GM12878 (cell line): ENCODE results near the gene MAMLD1. TPM values are rescaled to one million over a fixed set of nuclear protein-coding genes. Genes with fewer than 3 reads are reported as not detected.

Source experiments
- ATAC-seq: fragments of 200-7000 bp; cut with Tn5 transposase; 3 replicates; pipeline ENCODE4 v1.9.1; 2020; ENCODE audit warnings: mild to moderate bottlenecking, moderate library complexity
- BruUV-seq: library from RNA; stranded (reverse); fragments of 400-500 nt; replicated peaks from 2 replicates; lab custom pipeline; 2021; lab: Mats Ljungman, UMichigan
- CTCF ChIA-PET: fragments of 300-600 bp; sonication (Branson Sonifier 250); formaldehyde crosslinking; extraction: SDS; loops from one replicate; lab custom pipeline; 2021; ENCODE audit warnings: inconsistent platforms; lab: Yijun Ruan, JAX
- POLR2A ChIA-PET: fragments of 350-600 bp; formaldehyde crosslinking; extraction: SDS; loops from one replicate; lab custom pipeline; 2021; ENCODE audit warnings: inconsistent platforms; lab: Charles Lee
- RAD21 ChIA-PET: fragments of 300-600 bp; sonication (Branson Sonifier 250); formaldehyde crosslinking; loops from one replicate; lab custom pipeline; 2023; ENCODE audit warnings: antibody characterized with exemption; ENCODE audit not compliant: unreplicated experiment; lab: Charles Lee
- SMC1A ChIA-PET: fragments of 300-600 bp; sonication (Branson Sonifier 250); formaldehyde crosslinking; loops from one replicate; lab custom pipeline; 2023; ENCODE audit not compliant: unreplicated experiment, uncharacterized antibody; lab: Charles Lee
- DNase-seq: peaks from one replicate; pipeline ENCODE4 v3.0.0-alpha.2; 2011; ENCODE audit warnings: low read depth, low spot score
- FAIRE-seq: peaks from 3 replicates; lab custom pipeline; 2011; peaks lifted over from hg19 to GRCh38; lab: Jason Lieb, UNC
- H2AFZ ChIP-seq: 2 replicates; pipeline ENCODE4 v1.6.0; 2011; ENCODE audit warnings: low read depth, low read length, control low read depth; ENCODE audit not compliant: control insufficient read depth
- H3K27ac ChIP-seq: 2 replicates; pipeline ENCODE4 v1.5.1; 2011; ENCODE audit warnings: control low read depth; ENCODE audit not compliant: control insufficient read depth, insufficient read depth
- H3K27me3 ChIP-seq, 2 experiments: replicated peaks in 1 of 2; 2 replicates each; pipeline versions ENCODE4 v1.6.0 to v1.6.1; 2011; ENCODE audit warnings: low read length in 1 of 2; ENCODE audit not compliant: control insufficient read depth in 2 of 2, insufficient read depth in 2 of 2
- H3K36me3 ChIP-seq, 2 experiments: 2 replicates each; pipeline ENCODE4 v1.5.1; 2011; ENCODE audit warnings: low read length in 1 of 2; ENCODE audit not compliant: control insufficient read depth in 2 of 2, insufficient read depth in 2 of 2
- H3K4me1 ChIP-seq: 2 replicates; pipeline ENCODE4 v1.6.1; 2011; ENCODE audit warnings: mild to moderate bottlenecking, low read length, moderate library complexity, mixed read lengths; ENCODE audit not compliant: control insufficient read depth, insufficient read depth
- H3K4me2 ChIP-seq: 2 replicates; pipeline ENCODE4 v1.6.0; 2011; ENCODE audit warnings: control low read depth; ENCODE audit not compliant: control insufficient read depth, insufficient read depth
- H3K4me3 ChIP-seq: fragments of 200-600 bp; sonication (generic); 2 replicates; pipeline ENCODE4 v1.5.1; 2016
- H3K79me2 ChIP-seq: 2 replicates; pipeline ENCODE4 v1.6.0; 2011; ENCODE audit warnings: low read length; ENCODE audit not compliant: control insufficient read depth, insufficient read depth
- H3K9ac ChIP-seq: 2 replicates; pipeline ENCODE4 v1.8.0; 2011; ENCODE audit warnings: low read length, control low read depth, mixed read lengths; ENCODE audit not compliant: control insufficient read depth, insufficient read depth
- H3K9me3 ChIP-seq: replicated peaks from 3 replicates; pipeline ENCODE4 v1.5.1; 2011; ENCODE audit warnings: mild to moderate bottlenecking, low read length; ENCODE audit not compliant: control insufficient read depth, insufficient read depth
- H4K20me1 ChIP-seq: 2 replicates; pipeline ENCODE4 v1.6.0; 2011; ENCODE audit not compliant: control insufficient read depth, insufficient read depth
- CTCF ChIP-seq, 3 experiments: IDR thresholded peaks in 2 of 3; conservative IDR thresholded peaks in 1 of 3; 2 replicates each; pipeline ENCODE4 v1.5.1; 2011; ENCODE audit warnings: low read depth in 3 of 3, low read length in 3 of 3, mild to moderate bottlenecking in 3 of 3, control low read depth in 2 of 3, moderate library complexity in 2 of 3, inconsistent platforms in 1 of 3, mixed read lengths in 1 of 3; ENCODE audit not compliant: control insufficient read depth in 2 of 3, insufficient read depth in 1 of 3; ENCODE audit errors: extremely low read depth in 1 of 3
- IRF4 ChIP-seq: IDR thresholded peaks from 2 replicates; pipeline ENCODE4 v1.6.1; 2011; ENCODE audit warnings: low read depth, low read length
- RCOR1 ChIP-seq: conservative IDR thresholded peaks from 2 replicates; pipeline ENCODE4 v1.6.1; 2012; ENCODE audit warnings: low read depth, low read length, improper control_type of control experiment
- SUZ12 ChIP-seq: fragments of 200-600 bp; sonication (generic); IDR thresholded peaks from one replicate; pipeline ENCODE4 v1.6.1; 2018; ENCODE audit warnings: antibody characterized with exemption, mild to moderate bottlenecking; ENCODE audit not compliant: unreplicated experiment
- WGBS: methylation state at CpG from one replicate; pipeline ENCODE4 v1.1.6; 2016; ENCODE audit warnings: low lambda C conversion rate; ENCODE audit not compliant: insufficient replicate concordance, insufficient coverage; ENCODE audit errors: missing lambda C conversion rate; 5-methylcytosine and 5-hydroxymethylcytosine counted together
- in situ Hi-C: fragments of 300-500 bp; cut with MboI; formaldehyde crosslinking; loops from 9 replicates; pipeline ENCODE4 v1.14.3; 2018; ENCODE audit warnings: mixed read lengths
- intact Hi-C: fragments of 100-400 bp; cut with micrococcal nuclease; formaldehyde crosslinking; loops from one replicate; pipeline ENCODE4 v1.14.2; 2022; ENCODE audit not compliant: unreplicated experiment
- polyA plus RNA-seq, 11 experiments: library from polyadenylated mRNA; depleted of rRNA in 4 of 11; unstranded in 6 of 11; stranded (reverse) in 5 of 11; fragments of >200 nt; fragmentation: Nextera tagmentation in 4 of 11; fragmentation: Illumina TruSeq in 1 of 11; extraction: Ambion mirVana in 4 of 11; extraction: Trizol in 1 of 11; gene quantifications; 1 replicate in 1 of 11; 2 replicates in 10 of 11; pipeline versions ENCODE4 v1.2.1 to v1.2.3, GENCODE V29; 2011 to 2016; ENCODE audit warnings: inconsistent platforms in 2 of 11, missing spikeins in 2 of 11, low read depth in 1 of 11
- total RNA-seq, 4 experiments: library from RNA; depleted of rRNA in 3 of 4; stranded (reverse); fragments of >200 nt in 3 of 4; fragmentation: Illumina TruSeq in 1 of 4; extraction: Trizol in 1 of 4; gene quantifications; 2 replicates each; pipeline versions ENCODE4 v1.2.1 to v1.2.3, GENCODE V29; 2013 to 2021

Gene MAMLD1
- total and polyA plus RNA-seq, 10 of the 15 experiments (the other 5 are each of a cell fraction or from before 2014, with no cell fraction given) = 0.03 to 0.05 TPM; not detected in 8

- CTCF ChIA-PET = interaction anchor here (0.7 kb wide), 1 partner anchor 178 kb away, joined by 3 read pairs; no protein-coding TSS in a partner anchor
- ATAC-seq = peak; percentile 54
- Histone ChIP-seq H3K9ac (no peak overlapping the region), H2AFZ (no peak overlapping the region), H3K4me1 (no peaks in the 10 kb centered on the region)
- SMC1A ChIA-PET = no interaction called here
- FAIRE-seq = no peak
- in situ Hi-C loops = no loop called here
- TF ChIP-seq SUZ12 (peak; percentile 54), CTCF (IDR thresholded peaks at IDR 0.05 in 2 of 3, conservative IDR thresholded peaks at IDR 0.05 in 1 of 3; ENCODE audit: control insufficient read depth in 2 of 3, extremely low read depth in 1 of 3, insufficient read depth in 1 of 3, low read depth in 3 of 3, low read length in 3 of 3) (peak in 2 of 3 experiments; percentile 6 to 21; a peak in 1 of 6 replicates), RCOR1 (no peak), IRF4 (no peak)
- TF ChIP-seq, all 136 proteins: peak for 2
- intact Hi-C loops = no loop called here
- no peaks in the 10 kb centered on the region; the same call in 2 of the 3 replicates for H3K9me3 ChIP-seq
- ChIA-PET RAD21 (no interaction called here), POLR2A (no interaction called here)
- BruUV-seq = no TSS peak
- H3K4me2 ChIP-seq = peak overlapping the region; percentile 55
- H3K27me3 ChIP-seq = peaks cover 2 to 7% of the 10 kb centered on the region in 2 experiments; a peak in 3 of 4 replicates
- no peaks in the 10 kb centered on the region for H3K36me3 ChIP-seq
- 27% methylated on average over 67 of the region's 75 CpGs for WGBS
- H3K27ac ChIP-seq = no peak overlapping the region
- no peak for DNase-seq
- peak overlapping the region; percentile 47; the same call in 1 of the 2 replicates for H3K4me3 ChIP-seq
- H3K79me2 ChIP-seq = no peaks in the 10 kb centered on the region
- H4K20me1 ChIP-seq = no peaks in the 10 kb centered on the region
Measured at GRCh38 chrX:150365051-150365989, 2.2 kb downstream of the MAMLD1 start.
